ENCODE data around the gene CARF. TPM values are rescaled to one million over a fixed set of nuclear protein-coding genes. Genes with fewer than 3 reads are reported as not detected.

CARF gene
- total and polyA plus RNA-seq, 4 donors, result 0.98 to 4.3 (median 2.9) TPM

DNA sequence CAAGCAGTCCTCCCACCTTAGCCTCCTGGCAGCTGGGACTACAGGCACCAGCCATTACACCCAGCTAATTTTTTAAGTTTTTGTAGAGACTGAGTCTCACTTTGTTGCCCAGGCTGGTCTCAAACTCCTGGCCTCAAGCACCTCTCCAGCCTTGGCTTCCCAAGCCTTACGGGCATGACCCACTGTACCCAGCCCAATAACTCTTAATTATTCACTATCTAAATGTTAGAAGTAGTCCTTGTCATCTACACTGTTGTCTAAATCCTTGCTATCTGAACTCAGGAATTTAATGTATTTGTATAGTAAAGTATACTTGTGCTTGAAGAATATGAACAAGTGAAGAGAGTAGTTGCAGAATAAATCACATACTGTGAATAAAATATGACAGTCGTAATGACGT is 64.7 kb downstream of the CARF start:
- Histone ChIP-seq H3K4me3 (ENCODE audit: low read depth in 1 of 3, low read length in 3 of 3) (no peak overlapping the region), H3K9ac (ENCODE audit: low read depth in 1 of 2, low read length in 2 of 2) (no peak overlapping the region), H3K27ac (ENCODE audit: low read depth in 1 of 2, low read length in 2 of 2) (no peak overlapping the region), H3K9me3 (ENCODE audit: control insufficient read depth in 4 of 4, low read length in 3 of 4) (no peaks in the 10 kb centered on the region), H3K27me3 (ENCODE audit: control insufficient read depth in 4 of 4, insufficient read depth in 4 of 4, low read length in 3 of 4) (no peaks in the 10 kb centered on the region), H3K4me1 (ENCODE audit: control insufficient read depth in 4 of 4, insufficient read depth in 4 of 4, low read length in 3 of 4) (no peaks in the 10 kb centered on the region), H3K36me3 (ENCODE audit: control insufficient read depth in 4 of 4, insufficient read depth in 3 of 4, low read depth in 1 of 4, low read length in 3 of 4) (peaks cover 0 to 24% (median 5%) of the 10 kb centered on the region in 4 donors)
- WGBS, result 98% methylated on average over 3 of the region's 3 CpGs
- no peak for DNase-seq (ENCODE audit: low spot score)
- TF ChIP-seq YY1 (IDR thresholded peaks at IDR 0.05), result no peak
- TF ChIP-seq, protein P1, sequence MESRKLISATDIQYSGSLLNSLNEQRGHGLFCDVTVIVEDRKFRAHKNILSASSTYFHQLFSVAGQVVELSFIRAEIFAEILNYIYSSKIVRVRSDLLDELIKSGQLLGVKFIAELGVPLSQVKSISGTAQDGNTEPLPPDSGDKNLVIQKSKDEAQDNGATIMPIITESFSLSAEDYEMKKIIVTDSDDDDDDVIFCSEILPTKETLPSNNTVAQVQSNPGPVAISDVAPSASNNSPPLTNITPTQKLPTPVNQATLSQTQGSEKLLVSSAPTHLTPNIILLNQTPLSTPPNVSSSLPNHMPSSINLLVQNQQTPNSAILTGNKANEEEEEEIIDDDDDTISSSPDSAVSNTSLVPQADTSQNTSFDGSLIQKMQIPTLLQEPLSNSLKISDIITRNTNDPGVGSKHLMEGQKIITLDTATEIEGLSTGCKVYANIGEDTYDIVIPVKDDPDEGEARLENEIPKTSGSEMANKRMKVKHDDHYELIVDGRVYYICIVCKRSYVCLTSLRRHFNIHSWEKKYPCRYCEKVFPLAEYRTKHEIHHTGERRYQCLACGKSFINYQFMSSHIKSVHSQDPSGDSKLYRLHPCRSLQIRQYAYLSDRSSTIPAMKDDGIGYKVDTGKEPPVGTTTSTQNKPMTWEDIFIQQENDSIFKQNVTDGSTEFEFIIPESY (IDR thresholded peaks at IDR 0.05), result no peak
- TF ChIP-seq, protein P2, sequence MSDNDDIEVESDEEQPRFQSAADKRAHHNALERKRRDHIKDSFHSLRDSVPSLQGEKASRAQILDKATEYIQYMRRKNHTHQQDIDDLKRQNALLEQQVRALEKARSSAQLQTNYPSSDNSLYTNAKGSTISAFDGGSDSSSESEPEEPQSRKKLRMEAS (IDR thresholded peaks at IDR 0.05), result no peak
- TF ChIP-seq, protein P3, sequence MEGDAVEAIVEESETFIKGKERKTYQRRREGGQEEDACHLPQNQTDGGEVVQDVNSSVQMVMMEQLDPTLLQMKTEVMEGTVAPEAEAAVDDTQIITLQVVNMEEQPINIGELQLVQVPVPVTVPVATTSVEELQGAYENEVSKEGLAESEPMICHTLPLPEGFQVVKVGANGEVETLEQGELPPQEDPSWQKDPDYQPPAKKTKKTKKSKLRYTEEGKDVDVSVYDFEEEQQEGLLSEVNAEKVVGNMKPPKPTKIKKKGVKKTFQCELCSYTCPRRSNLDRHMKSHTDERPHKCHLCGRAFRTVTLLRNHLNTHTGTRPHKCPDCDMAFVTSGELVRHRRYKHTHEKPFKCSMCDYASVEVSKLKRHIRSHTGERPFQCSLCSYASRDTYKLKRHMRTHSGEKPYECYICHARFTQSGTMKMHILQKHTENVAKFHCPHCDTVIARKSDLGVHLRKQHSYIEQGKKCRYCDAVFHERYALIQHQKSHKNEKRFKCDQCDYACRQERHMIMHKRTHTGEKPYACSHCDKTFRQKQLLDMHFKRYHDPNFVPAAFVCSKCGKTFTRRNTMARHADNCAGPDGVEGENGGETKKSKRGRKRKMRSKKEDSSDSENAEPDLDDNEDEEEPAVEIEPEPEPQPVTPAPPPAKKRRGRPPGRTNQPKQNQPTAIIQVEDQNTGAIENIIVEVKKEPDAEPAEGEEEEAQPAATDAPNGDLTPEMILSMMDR (IDR thresholded peaks at IDR 0.05; ENCODE audit: low read depth, low read length, missing input control), result no peak
- no peak for TF ChIP-seq NR2F2 (IDR thresholded peaks at IDR 0.05)
- no peak for TF ChIP-seq HNF4A (conservative IDR thresholded peaks at IDR 0.05)
- TF ChIP-seq, protein P4, sequence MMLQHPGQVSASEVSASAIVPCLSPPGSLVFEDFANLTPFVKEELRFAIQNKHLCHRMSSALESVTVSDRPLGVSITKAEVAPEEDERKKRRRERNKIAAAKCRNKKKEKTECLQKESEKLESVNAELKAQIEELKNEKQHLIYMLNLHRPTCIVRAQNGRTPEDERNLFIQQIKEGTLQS (IDR thresholded peaks at IDR 0.05), result no peak
- TF ChIP-seq, protein P5, sequence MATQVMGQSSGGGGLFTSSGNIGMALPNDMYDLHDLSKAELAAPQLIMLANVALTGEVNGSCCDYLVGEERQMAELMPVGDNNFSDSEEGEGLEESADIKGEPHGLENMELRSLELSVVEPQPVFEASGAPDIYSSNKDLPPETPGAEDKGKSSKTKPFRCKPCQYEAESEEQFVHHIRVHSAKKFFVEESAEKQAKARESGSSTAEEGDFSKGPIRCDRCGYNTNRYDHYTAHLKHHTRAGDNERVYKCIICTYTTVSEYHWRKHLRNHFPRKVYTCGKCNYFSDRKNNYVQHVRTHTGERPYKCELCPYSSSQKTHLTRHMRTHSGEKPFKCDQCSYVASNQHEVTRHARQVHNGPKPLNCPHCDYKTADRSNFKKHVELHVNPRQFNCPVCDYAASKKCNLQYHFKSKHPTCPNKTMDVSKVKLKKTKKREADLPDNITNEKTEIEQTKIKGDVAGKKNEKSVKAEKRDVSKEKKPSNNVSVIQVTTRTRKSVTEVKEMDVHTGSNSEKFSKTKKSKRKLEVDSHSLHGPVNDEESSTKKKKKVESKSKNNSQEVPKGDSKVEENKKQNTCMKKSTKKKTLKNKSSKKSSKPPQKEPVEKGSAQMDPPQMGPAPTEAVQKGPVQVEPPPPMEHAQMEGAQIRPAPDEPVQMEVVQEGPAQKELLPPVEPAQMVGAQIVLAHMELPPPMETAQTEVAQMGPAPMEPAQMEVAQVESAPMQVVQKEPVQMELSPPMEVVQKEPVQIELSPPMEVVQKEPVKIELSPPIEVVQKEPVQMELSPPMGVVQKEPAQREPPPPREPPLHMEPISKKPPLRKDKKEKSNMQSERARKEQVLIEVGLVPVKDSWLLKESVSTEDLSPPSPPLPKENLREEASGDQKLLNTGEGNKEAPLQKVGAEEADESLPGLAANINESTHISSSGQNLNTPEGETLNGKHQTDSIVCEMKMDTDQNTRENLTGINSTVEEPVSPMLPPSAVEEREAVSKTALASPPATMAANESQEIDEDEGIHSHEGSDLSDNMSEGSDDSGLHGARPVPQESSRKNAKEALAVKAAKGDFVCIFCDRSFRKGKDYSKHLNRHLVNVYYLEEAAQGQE (IDR thresholded peaks at IDR 0.05), result no peak
- TF ChIP-seq FOXA1 (IDR thresholded peaks at IDR 0.05), result no peak
- TF ChIP-seq GABPA (IDR thresholded peaks at IDR 0.05 in 1 of 2, conservative IDR thresholded peaks at IDR 0.05 in 1 of 2), result no peak
- TF ChIP-seq RAD21 (IDR thresholded peaks at IDR 0.05), result no peak
- TF ChIP-seq FOXA2 (IDR thresholded peaks at IDR 0.05), result no peak
- TF ChIP-seq JUND (IDR thresholded peaks at IDR 0.05), result no peak
- no peak for TF ChIP-seq EGR1 (IDR thresholded peaks at IDR 0.05; ENCODE audit: low read depth in 2 of 2)
- no peak for TF ChIP-seq TAF1 (conservative IDR thresholded peaks at IDR 0.05)
- no peak for TF ChIP-seq RXRA (IDR thresholded peaks at IDR 0.05)
- TF ChIP-seq SP1 (IDR thresholded peaks at IDR 0.05), result no peak
